HEK293 (cell line): ENCODE measurements around the gene TSHR.
A peak's percentile ranks its signal among the peaks of the same experiment; 100 is the strongest.

Experiments
- CTCF ChIP-seq: fragments of 450-650 bp; formaldehyde crosslinking; IDR thresholded peaks from 2 replicates; pipeline ENCODE4 v1.5.1; 2016; ENCODE audit warnings: missing biosample characterization, missing genetic modification characterization
- FEZF1 ChIP-seq: fragments of 450-650 bp; formaldehyde crosslinking; IDR thresholded peaks from 2 replicates; pipeline ENCODE4 v1.5.1; 2016; ENCODE audit warnings: missing biosample characterization, missing genetic modification characterization
- GLI4 ChIP-seq: fragments of 450-650 bp; formaldehyde crosslinking; IDR thresholded peaks from 2 replicates; pipeline ENCODE4 v1.5.1; 2016; ENCODE audit warnings: missing biosample characterization, missing genetic modification characterization
- GLIS2 ChIP-seq: fragments of 450-650 bp; formaldehyde crosslinking; IDR thresholded peaks from 2 replicates; pipeline ENCODE4 v1.5.1; 2016; ENCODE audit warnings: missing biosample characterization, missing genetic modification characterization
- HOXA7 ChIP-seq: sonication (generic); formaldehyde crosslinking; IDR thresholded peaks from 2 replicates; pipeline ENCODE4 v1.8.1; 2022; ENCODE audit warnings: missing genetic modification reagents, borderline replicate concordance
- KLF1 ChIP-seq: fragments of 450-650 bp; formaldehyde crosslinking; IDR thresholded peaks from 2 replicates; pipeline ENCODE4 v1.5.1; 2016; ENCODE audit warnings: missing biosample characterization, missing genetic modification characterization
- KLF8 ChIP-seq: fragments of 450-650 bp; formaldehyde crosslinking; IDR thresholded peaks from 2 replicates; pipeline ENCODE4 v1.5.1; 2016; ENCODE audit warnings: missing biosample characterization, missing genetic modification characterization
- MYNN ChIP-seq: fragments of 450-650 bp; formaldehyde crosslinking; IDR thresholded peaks from 2 replicates; pipeline ENCODE4 v1.5.1; 2016; ENCODE audit warnings: missing biosample characterization, missing genetic modification characterization, borderline replicate concordance
- OVOL3 ChIP-seq: fragments of 450-650 bp; formaldehyde crosslinking; IDR thresholded peaks from 2 replicates; pipeline ENCODE4 v1.5.1; 2016; ENCODE audit warnings: missing biosample characterization, missing genetic modification characterization
- PATZ1 ChIP-seq: fragments of 450-650 bp; formaldehyde crosslinking; IDR thresholded peaks from 2 replicates; pipeline ENCODE4 v1.5.1; 2016; ENCODE audit warnings: missing biosample characterization, missing genetic modification characterization
- REST ChIP-seq: fragments of 450-650 bp; formaldehyde crosslinking; IDR thresholded peaks from 2 replicates; pipeline ENCODE4 v1.5.1; 2016; ENCODE audit warnings: missing biosample characterization, missing genetic modification characterization
- SALL2 ChIP-seq: fragments of 450-650 bp; formaldehyde crosslinking; IDR thresholded peaks from 2 replicates; pipeline ENCODE4 v1.5.0; 2017; ENCODE audit warnings: missing biosample characterization, mild to moderate bottlenecking, missing genetic modification characterization, borderline replicate concordance
- SP7 ChIP-seq: fragments of 450-650 bp; formaldehyde crosslinking; IDR thresholded peaks from 2 replicates; pipeline ENCODE4 v1.5.1; 2016; ENCODE audit warnings: missing biosample characterization, missing genetic modification characterization
- ZBTB1 ChIP-seq: fragments of 450-650 bp; formaldehyde crosslinking; IDR thresholded peaks from 2 replicates; pipeline ENCODE4 v1.5.1; 2016; ENCODE audit warnings: missing biosample characterization, missing genetic modification characterization
- ZBTB17 ChIP-seq: fragments of 450-650 bp; formaldehyde crosslinking; IDR thresholded peaks from 2 replicates; pipeline ENCODE4 v1.5.1; 2016; ENCODE audit warnings: missing biosample characterization, missing genetic modification characterization
- ZIC2 ChIP-seq: fragments of 450-650 bp; formaldehyde crosslinking; IDR thresholded peaks from 2 replicates; pipeline ENCODE4 v1.5.1; 2016; ENCODE audit warnings: missing biosample characterization, missing genetic modification characterization
- ZNF174 ChIP-seq: fragments of 450-650 bp; formaldehyde crosslinking; IDR thresholded peaks from 2 replicates; pipeline ENCODE4 v1.5.0; 2017; ENCODE audit warnings: missing biosample characterization, mild to moderate bottlenecking, missing genetic modification characterization
- ZNF175 ChIP-seq: fragments of 450-650 bp; formaldehyde crosslinking; IDR thresholded peaks from 2 replicates; pipeline ENCODE4 v1.5.1; 2016; ENCODE audit warnings: missing biosample characterization, missing genetic modification characterization
- ZNF19 ChIP-seq: fragments of 450-650 bp; formaldehyde crosslinking; IDR thresholded peaks from 2 replicates; pipeline ENCODE4; 2016; ENCODE audit warnings: missing biosample characterization, missing genetic modification characterization, low read depth
- ZNF223 ChIP-seq: fragments of 450-650 bp; formaldehyde crosslinking; IDR thresholded peaks from 2 replicates; pipeline ENCODE4 v1.5.1; 2016; ENCODE audit warnings: missing biosample characterization, missing genetic modification characterization
- ZNF239 ChIP-seq: fragments of 450-650 bp; formaldehyde crosslinking; IDR thresholded peaks from 2 replicates; pipeline ENCODE4 v1.5.1; 2016; ENCODE audit warnings: missing biosample characterization, missing genetic modification characterization
- ZNF280C ChIP-seq: fragments of 450-650 bp; formaldehyde crosslinking; IDR thresholded peaks from 2 replicates; pipeline ENCODE4 v1.5.1; 2016; ENCODE audit warnings: missing biosample characterization, missing genetic modification characterization
- ZNF433 ChIP-seq: fragments of 450-650 bp; formaldehyde crosslinking; IDR thresholded peaks from 2 replicates; pipeline ENCODE4 v1.5.1; 2016; ENCODE audit warnings: missing biosample characterization, missing genetic modification characterization, low read depth
- ZNF449 ChIP-seq: fragments of 450-650 bp; formaldehyde crosslinking; IDR thresholded peaks from 2 replicates; pipeline ENCODE4 v1.5.1; 2017; ENCODE audit warnings: missing biosample characterization, mild to moderate bottlenecking, missing genetic modification characterization, moderate library complexity
- ZNF529 ChIP-seq: fragments of 450-650 bp; formaldehyde crosslinking; IDR thresholded peaks from 2 replicates; pipeline ENCODE4 v1.5.1; 2017; ENCODE audit warnings: missing genetic modification characterization, missing biosample characterization; ENCODE audit not compliant: insufficient replicate concordance
- ZNF549 ChIP-seq: fragments of 450-650 bp; IDR thresholded peaks from 2 replicates; pipeline ENCODE4 v1.5.1; 2018; ENCODE audit warnings: missing biosample characterization, missing genetic modification characterization, mild to moderate bottlenecking, inconsistent platforms, moderate library complexity
- ZNF561 ChIP-seq: fragments of 450-650 bp; IDR thresholded peaks from 2 replicates; pipeline ENCODE4 v1.5.1; 2018; ENCODE audit warnings: missing biosample characterization, missing genetic modification characterization, borderline replicate concordance
- ZNF585B ChIP-seq: fragments of 450-650 bp; formaldehyde crosslinking; IDR thresholded peaks from 2 replicates; pipeline ENCODE4 v1.5.1; 2016; ENCODE audit warnings: missing biosample characterization, missing genetic modification characterization
- ZNF660 ChIP-seq: fragments of 450-650 bp; IDR thresholded peaks from 2 replicates; pipeline ENCODE4 v1.5.1; 2018; ENCODE audit warnings: missing biosample characterization, mild to moderate bottlenecking, missing genetic modification characterization

TSHR gene

GRCh38 chr14:80941241-80942185 lies 13.9 kb upstream of the TSHR start, which contains the start of gene CEP128 (continued):
- TF ChIP-seq ZBTB1 (no peak), PATZ1 (tag by site-specific recombination) (peak; percentile 67), GLIS2 (tag by site-specific recombination) (0 out of 2 replicates have a peak, but pooled peaks have one; percentile 25), ZNF561 (tag by site-specific recombination) (no peak), ZNF223 (tag by site-specific recombination) (no peak), GLI4 (tag by site-specific recombination) (no peak), ZNF175 (tag by site-specific recombination) (no peak), SP7 (0 out of 2 replicates have a peak, but pooled peaks have one; percentile 18), ZNF585B (tag by site-specific recombination) (no peak), HOXA7 (CRISPR knock-in tag) (no peak), ZNF239 (tag by site-specific recombination) (no peak), REST (tag by site-specific recombination) (no peak), ZNF174 (tag by site-specific recombination) (no peak), KLF8 (tag by site-specific recombination) (0 out of 2 replicates have a peak, but pooled peaks have one; percentile 59), FEZF1 (no peak), CTCF (no peak), KLF1 (tag by site-specific recombination) (peak; percentile 55; the same call in 1 of the 2 replicates), ZNF280C (tag by site-specific recombination) (no peak), MYNN (tag by site-specific recombination) (peak; percentile 99), ZNF19 (no peak), ZNF549 (tag by site-specific recombination) (no peak), ZNF660 (tag by site-specific recombination) (0 out of 2 replicates have a peak, but pooled peaks have one; percentile 14), OVOL3 (no peak), ZNF529 (tag by site-specific recombination) (no peak), ZIC2 (peak; percentile 47), ZNF449 (tag by site-specific recombination) (peak; percentile 53; the same call in 1 of the 2 replicates), SALL2 (tag by site-specific recombination) (no peak), ZNF433 (tag by site-specific recombination) (no peak), ZBTB17 (peak; percentile 89)
